GM13977 (cell line): Measurements from ENCODE around the gene DENND1B.
"Not testable (repeated sequence)": the region's sequence is repeated elsewhere in the genome, so short reads cannot be mapped to it uniquely, and the experiment has no call there.

Experiments
- DNase-seq: peaks from one replicate; pipeline ENCODE4 v3.0.0; 2012; ENCODE audit warnings: low spot score
- CTCF ChIP-seq: IDR thresholded peaks from 2 replicates; pipeline ENCODE4 v1.5.1; 2012; ENCODE audit warnings: mild to moderate bottlenecking, control low read depth; ENCODE audit not compliant: insufficient read depth; ENCODE audit errors: extremely low read depth, missing control alignments
- in situ Hi-C: fragments of 300-500 bp; cut with MboI; formaldehyde crosslinking; loops from one replicate; pipeline ENCODE4 v1.12.0; 2022; ENCODE audit warnings: low sequenced_read_pairs, low pct_unique_long_range_greater_than_20kb, mixed read lengths, inconsistent platforms; ENCODE audit not compliant: unreplicated experiment

DENND1B gene

GRCh38 chr1:197715806-197716205, 59.5 kb downstream of the DENND1B start:
- TF ChIP-seq CTCF = no peak
- no peak for DNase-seq
- in situ Hi-C loops = no loop called here

GRCh38 chr1:197706601-197707000, 68.7 kb downstream of the DENND1B start:
- in situ Hi-C loops = no loop called here
- no peak for TF ChIP-seq CTCF
- no peak for DNase-seq

- TF ChIP-seq CTCF = no peak
- in situ Hi-C loops = no loop called here
- no peak for DNase-seq
These were observed 69.3 kb downstream of the DENND1B start for GRCh38 chr1:197705941-197706340.

GRCh38 chr1:197700688-197701087, 74.6 kb downstream of the DENND1B start:
- not testable (repeated sequence) for DNase-seq

GRCh38 chr1:197696372-197696771, 78.9 kb downstream of the DENND1B start:
- in situ Hi-C loops = no loop called here
- no peak for DNase-seq
- no peak for TF ChIP-seq CTCF

More at GRCh38 chr1:197700688-197701087, 74.6 kb downstream of the DENND1B start:
- in situ Hi-C loops = not testable (repeated sequence)

GRCh38 chr1:197695961-197696360, 79.3 kb downstream of the DENND1B start:
- in situ Hi-C loops = no loop called here
- DNase-seq = no peak
- TF ChIP-seq CTCF = no peak

- in situ Hi-C loops = no loop called here
- DNase-seq = no peak
- peak; percentile 55 for TF ChIP-seq CTCF
These were observed 82.3 kb downstream of the DENND1B start for GRCh38 chr1:197692965-197693364.
